ENCODE data around the gene PUM1. TPM values are rescaled to one million over a fixed set of nuclear protein-coding genes. Genes with fewer than 3 reads are reported as not detected.

PUM1 gene
- total RNA-seq, 2 donors from 2014 or later, result 70.4 to 97.9 TPM

DNA sequence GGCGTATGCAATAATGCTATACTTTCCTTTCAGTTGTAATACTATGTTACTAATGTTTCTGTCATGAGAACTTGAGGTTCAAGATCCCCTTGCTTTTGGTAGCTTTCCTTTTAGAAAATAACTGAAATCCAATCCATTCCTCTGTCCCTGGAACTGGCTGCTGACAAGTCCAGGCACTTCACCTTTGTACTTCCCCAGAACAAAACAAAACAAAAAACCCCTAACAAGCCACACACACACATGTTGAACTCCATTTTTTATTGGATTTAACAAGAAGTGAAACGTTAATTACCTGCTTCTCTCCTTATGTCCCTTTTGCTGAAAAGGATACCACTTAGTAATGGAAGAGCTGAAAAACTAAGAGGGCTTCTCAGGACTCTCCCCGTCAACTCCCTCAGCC is 130.9 kb downstream of the PUM1 start:
- Histone ChIP-seq H3K27me3 (replicated peaks; ENCODE audit: insufficient read depth) (no peaks in the 10 kb centered on the region), H3K9me3 (no peaks in the 10 kb centered on the region), H3K4me1 (ENCODE audit: control insufficient read depth in 1 of 2, low read depth in 2 of 2) (no peaks in the 10 kb centered on the region), H3K36me3 (peaks cover 27% of the 10 kb centered on the region), H3K27ac (no peak overlapping the region), H3K4me3 (no peak overlapping the region)
- ATAC-seq (ENCODE audit: insufficient number of reproducible peaks, low FRiP score, low read depth), result peak; percentile 11
- DNase-seq (ENCODE audit: low spot score), result no peak
- TF ChIP-seq, protein P1, sequence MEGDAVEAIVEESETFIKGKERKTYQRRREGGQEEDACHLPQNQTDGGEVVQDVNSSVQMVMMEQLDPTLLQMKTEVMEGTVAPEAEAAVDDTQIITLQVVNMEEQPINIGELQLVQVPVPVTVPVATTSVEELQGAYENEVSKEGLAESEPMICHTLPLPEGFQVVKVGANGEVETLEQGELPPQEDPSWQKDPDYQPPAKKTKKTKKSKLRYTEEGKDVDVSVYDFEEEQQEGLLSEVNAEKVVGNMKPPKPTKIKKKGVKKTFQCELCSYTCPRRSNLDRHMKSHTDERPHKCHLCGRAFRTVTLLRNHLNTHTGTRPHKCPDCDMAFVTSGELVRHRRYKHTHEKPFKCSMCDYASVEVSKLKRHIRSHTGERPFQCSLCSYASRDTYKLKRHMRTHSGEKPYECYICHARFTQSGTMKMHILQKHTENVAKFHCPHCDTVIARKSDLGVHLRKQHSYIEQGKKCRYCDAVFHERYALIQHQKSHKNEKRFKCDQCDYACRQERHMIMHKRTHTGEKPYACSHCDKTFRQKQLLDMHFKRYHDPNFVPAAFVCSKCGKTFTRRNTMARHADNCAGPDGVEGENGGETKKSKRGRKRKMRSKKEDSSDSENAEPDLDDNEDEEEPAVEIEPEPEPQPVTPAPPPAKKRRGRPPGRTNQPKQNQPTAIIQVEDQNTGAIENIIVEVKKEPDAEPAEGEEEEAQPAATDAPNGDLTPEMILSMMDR (IDR thresholded peaks at IDR 0.05), result no peak

DNA sequence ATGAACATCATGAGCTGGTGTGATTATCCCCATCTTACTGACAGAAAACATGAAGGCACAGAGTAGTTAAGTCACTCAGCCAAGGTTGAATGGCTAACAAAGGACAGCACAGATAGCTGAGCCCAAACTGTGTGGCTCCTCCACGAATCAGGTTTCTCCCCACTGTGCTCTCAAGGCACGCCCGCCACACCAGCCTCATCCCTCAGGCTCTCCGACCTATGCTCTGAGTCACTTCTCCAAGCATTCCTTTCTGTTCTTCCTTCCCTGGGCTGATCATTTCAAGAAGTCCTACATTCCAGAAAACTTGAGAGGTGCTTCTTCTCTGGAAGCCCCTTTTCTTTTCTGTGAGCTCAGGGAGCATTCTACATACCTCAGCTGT is 131.7 kb downstream of the PUM1 start:
- H3K36me3 ChIP-seq, result peaks cover 27% of the 10 kb centered on the region
- no peaks in the 10 kb centered on the region for H3K4me1 ChIP-seq (ENCODE audit: control insufficient read depth in 1 of 2, low read depth in 2 of 2)
- no peaks in the 10 kb centered on the region for H3K9me3 ChIP-seq
- H3K4me3 ChIP-seq, result no peak overlapping the region
- H3K27ac ChIP-seq, result no peak overlapping the region
- ATAC-seq (ENCODE audit: insufficient number of reproducible peaks, low FRiP score, low read depth) (no peak), DNase-seq (ENCODE audit: low spot score) (no peak)
- TF ChIP-seq, protein P1 (IDR thresholded peaks at IDR 0.05), result no peak
- H3K27me3 ChIP-seq (replicated peaks; ENCODE audit: insufficient read depth), result no peaks in the 10 kb centered on the region

DNA sequence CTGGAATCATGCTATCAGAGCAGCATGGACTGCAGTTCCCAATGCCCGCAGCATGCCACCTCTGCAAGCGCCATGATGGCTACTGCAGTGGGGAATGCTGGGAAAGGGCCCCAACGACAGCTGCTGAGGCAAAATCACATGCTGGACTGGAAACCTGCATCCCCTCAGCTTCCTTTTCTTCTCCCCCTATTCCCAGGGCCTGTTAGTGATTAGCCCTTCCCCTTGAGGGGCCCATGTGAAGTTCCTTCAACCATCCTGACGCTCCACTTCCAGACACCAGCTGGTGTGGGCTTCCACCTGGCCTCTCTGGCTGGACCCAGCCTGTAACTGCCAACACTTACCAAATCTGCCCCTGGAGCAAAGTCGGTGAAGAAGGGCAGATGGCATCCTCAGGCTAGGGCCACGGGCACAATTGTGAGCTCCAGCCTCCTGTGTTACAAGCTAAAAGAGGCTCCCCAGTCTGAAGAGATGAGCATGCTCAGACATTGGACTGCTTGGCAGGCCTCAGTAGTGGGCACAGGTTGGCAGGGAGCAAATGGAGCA is 134.8 kb downstream of the PUM1 start:
- H3K27ac ChIP-seq, result no peak overlapping the region
- H3K4me1 ChIP-seq (ENCODE audit: control insufficient read depth in 1 of 2, low read depth in 2 of 2), result no peaks in the 10 kb centered on the region
- no peak for DNase-seq (ENCODE audit: low spot score)
- ATAC-seq (ENCODE audit: insufficient number of reproducible peaks, low FRiP score, low read depth), result no peak
- H3K9me3 ChIP-seq, result no peaks in the 10 kb centered on the region
- no peaks in the 10 kb centered on the region for H3K27me3 ChIP-seq (replicated peaks; ENCODE audit: insufficient read depth)
- H3K4me3 ChIP-seq, result no peak overlapping the region
- TF ChIP-seq, protein P1 (IDR thresholded peaks at IDR 0.05), result no peak
- peaks cover 15% of the 10 kb centered on the region for H3K36me3 ChIP-seq

DNA sequence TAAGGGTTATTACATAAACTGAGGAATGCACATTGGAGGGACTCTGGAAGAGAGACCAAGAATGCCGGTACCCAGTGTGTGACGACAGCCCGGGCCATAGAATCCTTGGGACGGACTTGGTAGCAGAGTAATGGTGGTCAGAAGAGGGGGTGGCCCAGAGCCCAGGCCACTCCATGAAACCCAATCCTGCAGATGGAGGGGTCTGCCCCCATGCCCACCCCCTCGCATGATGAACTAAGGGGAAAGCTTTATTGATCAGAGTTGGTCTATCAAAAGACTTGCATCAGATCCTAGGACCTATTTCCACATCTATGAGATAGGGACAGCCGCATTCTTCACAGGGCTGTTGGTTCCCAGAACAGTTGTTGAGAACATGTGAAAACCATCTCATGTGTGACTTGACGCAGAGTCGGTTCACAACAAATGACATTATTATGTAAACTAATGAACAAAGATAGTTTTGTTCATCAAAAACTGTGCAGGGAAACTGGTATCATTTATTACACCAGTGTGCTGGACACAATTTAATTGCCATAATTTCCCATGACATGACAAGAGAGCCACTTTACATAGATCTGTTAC is 135.5 kb downstream of the PUM1 start:
- H3K4me3 ChIP-seq, result no peak overlapping the region
- DNase-seq (ENCODE audit: low spot score) (no peak), ATAC-seq (ENCODE audit: insufficient number of reproducible peaks, low FRiP score, low read depth) (no peak)
- H3K4me1 ChIP-seq (ENCODE audit: control insufficient read depth in 1 of 2, low read depth in 2 of 2), result no peaks in the 10 kb centered on the region
- no peak overlapping the region for H3K27ac ChIP-seq
- TF ChIP-seq, protein P1 (IDR thresholded peaks at IDR 0.05), result no peak
- no peaks in the 10 kb centered on the region for H3K9me3 ChIP-seq
- no peaks in the 10 kb centered on the region for H3K27me3 ChIP-seq (replicated peaks; ENCODE audit: insufficient read depth)
- H3K36me3 ChIP-seq, result peaks cover 10% of the 10 kb centered on the region

DNA sequence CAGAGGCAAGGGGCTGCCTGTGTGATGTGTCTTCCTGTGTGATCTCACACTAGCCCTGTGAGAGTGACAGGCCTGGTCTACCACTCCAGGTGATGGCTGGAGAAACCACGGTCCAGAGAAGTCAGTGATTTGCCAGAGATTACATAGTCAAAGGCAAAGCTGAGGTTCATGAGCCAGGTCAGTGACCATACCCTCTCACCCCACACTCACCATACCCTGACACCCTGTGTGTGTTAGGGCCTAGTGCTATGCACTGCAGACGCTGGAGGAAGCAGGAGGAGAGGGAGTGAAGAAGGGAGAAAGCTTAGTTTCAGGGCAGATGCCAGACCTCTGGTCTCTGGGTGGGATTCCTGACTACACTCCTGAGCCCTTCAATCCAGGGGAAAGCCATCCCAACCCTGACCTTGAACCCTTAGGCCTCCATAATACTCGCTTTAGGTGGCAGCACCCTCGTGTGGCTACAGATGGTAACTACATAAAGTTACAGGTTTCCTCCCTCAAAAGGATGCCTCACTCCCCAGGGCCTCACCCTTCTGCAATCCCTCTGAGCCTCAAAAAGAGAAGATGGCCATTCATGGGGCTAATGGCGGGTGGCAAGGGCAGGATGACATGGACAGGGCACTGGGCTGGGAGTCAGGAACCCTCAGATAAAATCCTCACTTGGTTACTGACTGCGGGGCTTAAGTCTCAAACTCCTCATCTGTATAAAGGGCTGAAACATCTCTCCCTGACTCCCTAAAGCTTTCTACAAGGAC is 136.2 kb downstream of the PUM1 start:
- TF ChIP-seq, protein P1 (IDR thresholded peaks at IDR 0.05), result peak; percentile 69
- Histone ChIP-seq H3K27me3 (replicated peaks; ENCODE audit: insufficient read depth) (no peaks in the 10 kb centered on the region), H3K36me3 (peaks cover 6% of the 10 kb centered on the region), H3K27ac (no peak overlapping the region), H3K9me3 (no peaks in the 10 kb centered on the region), H3K4me1 (ENCODE audit: control insufficient read depth in 1 of 2, low read depth in 2 of 2) (no peaks in the 10 kb centered on the region), H3K4me3 (no peak overlapping the region)
- ATAC-seq (ENCODE audit: insufficient number of reproducible peaks, low FRiP score, low read depth) (no peak), DNase-seq (ENCODE audit: low spot score) (no peak)
